Sciatic nerve (tissue), 2 donors: ENCODE measurements around the gene APOLD1. TPM values are rescaled to one million over a fixed set of nuclear protein-coding genes. Genes with fewer than 3 reads are reported as not detected.
A peak's percentile ranks its signal among the peaks of the same experiment; 100 is the strongest.
"Not testable (repeated sequence)": the region's sequence is repeated elsewhere in the genome, so short reads cannot be mapped to it uniquely, and the experiment has no call there.

ENCODE experiments used
- ATAC-seq: fragments of 200-7000 bp; cut with Tn5 transposase; one replicate; pipeline ENCODE4 v1.9.1; 2020; ENCODE audit warnings: mild to moderate bottlenecking, moderate library complexity
- DNase-seq: peaks from one replicate; pipeline ENCODE4 v3.0.0-alpha.2; 2020; ENCODE audit warnings: low spot score
- intact Hi-C: fragments of 100-400 bp; cut with DNase I; formaldehyde crosslinking; loops from one replicate; pipeline ENCODE4 v1.14.2; 2022
- total RNA-seq: library from RNA; stranded (reverse); fragmentation: NEBNext Ultra II Directional; extraction: Animal tissue kit (Norgen Biotek cat#: 25700); gene quantifications from one replicate; pipeline ENCODE4 v1.2.1, GENCODE V29; 2021
- donor health status: DM: no; HTN: no; CAD: no.
- donor health status: DM: no; HTN: no; CAD: no.

The APOLD1 gene
- total RNA-seq, 1 donor from 2014 or later: 41.1 TPM

GRCh38 chr12:12804011-12804410, 18.6 kb downstream of the APOLD1 start:
- no peak for ATAC-seq
- intact Hi-C loops: no loop called here

DNA sequence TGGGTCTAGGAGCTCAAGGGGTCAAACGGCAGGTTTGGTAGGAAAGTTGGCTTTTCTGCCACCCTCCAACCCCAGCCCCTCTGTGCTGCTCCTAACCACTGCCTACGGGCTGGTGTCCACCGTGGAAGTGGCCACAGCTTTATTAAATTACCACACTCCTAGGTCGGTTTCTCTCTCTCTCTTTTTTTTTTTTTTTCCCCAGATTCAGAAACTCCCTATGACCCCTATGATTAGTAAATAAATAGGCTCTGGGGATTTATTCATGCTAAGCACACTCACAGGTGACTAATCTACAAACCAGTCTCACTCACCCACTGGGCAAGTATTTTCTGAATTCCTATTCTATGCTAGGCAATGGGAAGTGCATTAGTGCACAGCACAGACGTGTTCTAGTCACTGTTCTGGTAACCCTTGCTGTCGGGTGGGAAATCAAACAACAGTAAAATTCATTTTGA, 19.0 kb downstream of the APOLD1 start:
- DNase-seq: no peak
- intact Hi-C loops: no loop called here
- ATAC-seq: no peak

More at GRCh38 chr12:12804011-12804410, 18.6 kb downstream of the APOLD1 start:
- no peak for DNase-seq

- DNase-seq (no peak), ATAC-seq (no peak)
- intact Hi-C loops: no loop called here
These were observed 21.5 kb downstream of the APOLD1 start for GRCh38 chr12:12806784-12807516.

- intact Hi-C loops, ATAC-seq, DNase-seq: not testable (repeated sequence)
These were observed 22.1 kb downstream of the APOLD1 start for GRCh38 chr12:12807517-12807903.

- DNase-seq (no peak), ATAC-seq (peak; percentile 75)
- intact Hi-C loops: no loop called here
These were observed 22.7 kb downstream of the APOLD1 start for GRCh38 chr12:12807970-12808702.

- DNase-seq (no peak), ATAC-seq (no peak)
- intact Hi-C loops: no loop called here
These were observed 25.1 kb downstream of the APOLD1 start for GRCh38 chr12:12810553-12811021.

DNA sequence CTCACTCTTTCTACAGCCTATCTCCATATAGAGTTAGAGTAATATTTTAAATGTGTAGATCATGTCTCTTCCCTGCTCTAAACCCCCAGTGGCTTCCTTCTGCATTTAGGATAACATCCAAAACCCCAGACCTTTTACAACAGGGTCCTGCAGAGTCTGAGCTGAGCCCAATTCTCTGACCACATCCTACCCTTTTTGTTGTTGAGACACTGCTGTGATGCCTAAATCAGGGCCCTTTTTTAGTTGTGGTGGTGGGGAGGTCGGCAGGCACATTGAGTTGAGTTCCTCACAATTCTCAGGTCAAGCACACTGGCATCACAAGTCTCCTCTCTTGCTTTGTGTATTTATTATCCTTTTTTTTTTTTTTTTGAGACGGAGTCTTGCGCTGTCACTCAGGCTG, 25.9 kb downstream of the APOLD1 start:
- ATAC-seq (no peak), DNase-seq (no peak)
- intact Hi-C loops: no loop called here

DNA sequence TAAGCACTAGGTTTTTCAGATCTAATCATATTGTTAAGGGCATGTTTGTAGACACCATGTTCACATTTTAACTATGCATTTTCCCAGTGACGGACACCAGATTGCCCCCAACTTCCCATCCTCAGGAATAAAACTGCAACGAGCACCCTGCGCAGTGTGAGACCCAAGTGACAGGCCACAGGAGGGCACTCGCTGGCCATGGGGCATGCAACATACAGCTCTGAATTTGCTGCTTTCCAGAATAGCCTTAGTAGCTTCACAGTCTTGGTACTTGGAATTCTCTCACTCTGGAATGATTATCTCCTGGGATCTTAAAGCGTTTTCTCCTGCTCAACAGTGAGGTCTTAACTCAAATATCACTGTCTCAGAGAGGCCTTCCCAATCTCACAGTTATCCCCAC, 26.7 kb downstream of the APOLD1 start:
- intact Hi-C loops: no loop called here
- DNase-seq (no peak), ATAC-seq (no peak)

GRCh38 chr12:12812618-12813119, 27.2 kb downstream of the APOLD1 start:
- intact Hi-C loops: no loop called here
- ATAC-seq (peak; percentile 3), DNase-seq (no peak)

- DNase-seq: peak; percentile 97
- intact Hi-C loops: no loop called here
- peak; percentile 95 for ATAC-seq
These were observed 28.0 kb downstream of the APOLD1 start, which contains the start of gene DDX47 for GRCh38 chr12:12813120-12814101. Gene DDX47, plus strand, starts transcription at chr12:12813346. Its CDS starts 22 bp downstream, at chr12:12813368.

- DNase-seq (no peak), ATAC-seq (no peak)
- intact Hi-C loops: no loop called here
These were observed 32.2 kb downstream of the APOLD1 start for GRCh38 chr12:12817616-12818015.

GRCh38 chr12:12818701-12819100, 33.2 kb downstream of the APOLD1 start:
- intact Hi-C loops: no loop called here
- no peak for DNase-seq
- ATAC-seq: no peak

- DNase-seq (no peak), ATAC-seq (no peak)
- intact Hi-C loops: no loop called here
These were observed 33.8 kb downstream of the APOLD1 start for GRCh38 chr12:12819221-12819620.

GRCh38 chr12:12819752-12820311, 34.4 kb downstream of the APOLD1 start:
- DNase-seq (no peak), ATAC-seq (no peak)
- intact Hi-C loops: no loop called here

DNA sequence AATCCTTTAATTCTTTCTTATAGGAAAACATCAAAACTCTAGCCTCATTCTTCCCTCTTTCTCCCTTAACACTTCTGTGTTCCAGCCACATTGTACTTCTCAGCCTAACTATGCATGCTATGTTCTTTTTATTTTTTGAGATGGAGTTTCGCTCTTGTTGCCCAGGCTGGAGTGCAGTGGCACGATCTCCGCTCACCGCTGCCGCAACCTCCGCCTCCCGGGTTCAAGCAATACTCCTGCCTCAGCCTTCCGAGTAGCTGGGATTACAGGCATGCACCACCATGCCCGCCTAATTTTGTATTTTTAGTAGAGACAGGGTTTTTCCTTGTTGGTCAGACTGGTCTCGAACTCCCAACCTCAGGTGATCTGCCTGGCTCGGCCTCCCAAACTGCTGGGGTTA, 34.9 kb downstream of the APOLD1 start:
- ATAC-seq, intact Hi-C loops: not testable (repeated sequence)

DNA sequence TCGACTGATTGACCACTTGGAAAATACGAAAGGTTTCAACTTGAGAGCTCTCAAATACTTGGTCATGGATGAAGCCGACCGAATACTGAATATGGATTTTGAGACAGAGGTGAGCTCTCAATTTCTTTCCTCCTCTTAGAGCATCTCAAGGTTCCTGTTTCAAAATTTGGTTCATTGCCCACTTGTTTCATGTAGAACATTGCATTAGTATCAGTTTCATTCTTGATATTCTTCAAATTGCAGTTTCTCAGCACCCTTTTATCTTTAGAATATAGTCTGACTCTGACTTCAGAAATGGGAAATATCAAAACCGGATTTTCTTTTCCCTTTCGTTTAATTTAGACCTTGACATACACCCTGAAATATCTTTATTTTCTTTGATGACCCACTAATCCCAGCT, 36.5 kb downstream of the APOLD1 start:
- no peak for ATAC-seq
- DNase-seq: no peak
- intact Hi-C loops: no loop called here

More for the DNA sequence above, 34.9 kb downstream of the APOLD1 start:
- not testable (repeated sequence) for DNase-seq

DNA sequence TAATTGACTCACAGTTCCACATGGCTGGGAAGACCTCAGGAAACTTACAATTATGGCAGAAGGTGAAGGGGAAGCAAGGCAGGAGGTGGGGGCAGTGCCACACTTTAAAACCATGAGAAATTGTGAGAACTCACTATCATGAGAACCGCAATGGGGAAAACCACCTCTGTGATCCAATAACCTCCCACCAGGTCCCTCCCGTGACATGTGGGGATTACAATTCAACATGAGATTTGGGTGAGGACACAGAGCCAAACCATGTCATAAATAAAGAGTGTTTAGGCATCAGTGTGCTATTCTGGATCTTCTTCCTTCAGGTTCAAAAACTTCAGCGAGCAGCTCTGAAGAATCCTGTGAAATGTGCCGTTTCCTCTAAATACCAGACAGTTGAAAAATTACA, 37.4 kb downstream of the APOLD1 start:
- DNase-seq (no peak), ATAC-seq (no peak)
- intact Hi-C loops: no loop called here

DNA sequence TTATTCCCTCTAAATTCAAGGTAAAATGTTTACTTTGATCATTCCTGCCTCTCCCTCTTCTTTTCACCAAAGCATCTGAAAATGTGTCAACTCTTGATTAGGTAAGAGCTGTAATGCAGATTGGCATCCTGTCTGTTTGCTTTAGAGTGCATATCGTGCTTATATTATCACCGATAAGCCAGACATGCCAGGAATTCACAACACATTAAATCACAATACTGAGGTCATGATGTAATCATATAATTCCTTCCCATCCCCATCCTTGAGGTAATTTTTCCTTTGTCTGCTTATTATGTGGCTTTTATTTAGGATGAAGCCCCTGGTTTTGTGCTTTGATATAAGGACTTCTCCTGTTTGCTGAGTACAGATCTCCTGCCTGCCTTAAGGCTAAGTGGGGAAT, 37.8 kb downstream of the APOLD1 start:
- no peak for DNase-seq
- no peak for ATAC-seq
- intact Hi-C loops: no loop called here

- DNase-seq: no peak
- ATAC-seq: no peak
- intact Hi-C loops: no loop called here
These were observed 38.4 kb downstream of the APOLD1 start for GRCh38 chr12:12823811-12824210.
